CD1c-positive myeloid dendritic cell (primary cell): ENCODE results near the gene PFDN6.

Source experiments
- DNase-seq: peaks from one replicate; pipeline ENCODE4 v3.0.0-alpha.2; 2016; ENCODE audit errors: extremely low spot score

PFDN6 gene

DNA sequence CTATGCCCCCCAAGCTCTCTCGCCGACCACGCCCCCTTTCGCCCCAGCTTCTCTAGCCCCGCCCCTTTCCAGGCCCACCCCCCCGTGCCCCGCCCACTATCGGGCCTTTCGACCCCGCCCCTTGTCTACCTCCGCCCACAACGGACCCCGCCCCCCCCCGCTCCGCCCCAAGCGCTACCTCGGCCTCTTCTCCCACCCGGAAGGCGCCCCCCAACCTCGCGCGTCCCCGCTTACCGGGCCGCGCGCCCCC, 27.9 kb downstream of the PFDN6 start:
- DNase-seq = no peak

- peak; percentile 98 for DNase-seq
Observed at GRCh38 chr6:33317669-33318425, 28.4 kb downstream of the PFDN6 start, which contains the start of gene ZBTB22. ZBTB22 (minus strand) TSS chr6:33317744; CDS start chr6:33316916, 828 bp downstream.

DNA sequence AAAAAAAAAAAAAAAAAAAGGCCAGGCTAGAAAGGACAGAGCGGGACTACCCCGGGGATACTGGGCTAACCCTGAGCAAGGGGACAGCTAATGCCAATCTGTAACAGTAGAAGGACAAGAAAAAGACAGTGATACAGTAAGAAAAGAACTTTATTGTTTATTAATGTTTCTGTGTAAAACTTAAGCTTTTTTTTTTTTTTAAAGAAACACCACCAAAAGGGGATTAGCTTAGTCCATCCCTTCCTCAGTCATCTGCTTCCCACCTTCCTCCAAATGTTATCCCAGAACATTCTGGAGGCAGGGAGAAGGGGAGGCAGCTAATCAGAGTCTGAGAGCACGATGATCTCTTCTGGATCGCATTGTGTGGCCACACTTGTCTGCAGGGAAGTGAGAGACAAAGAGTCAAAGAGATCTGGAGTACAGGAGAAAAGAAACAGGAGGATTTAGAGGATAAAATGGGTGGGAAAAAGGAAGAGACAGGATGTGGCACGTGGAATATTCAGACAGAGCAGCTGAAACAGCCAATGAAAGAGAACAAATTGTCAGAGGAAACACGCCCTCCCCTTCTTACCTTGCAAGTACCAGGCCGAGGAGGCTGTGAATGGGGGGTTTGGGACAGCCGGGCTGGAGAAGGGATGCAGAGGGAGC, 29.1 kb downstream of the PFDN6 start:
- DNase-seq = no peak

DNA sequence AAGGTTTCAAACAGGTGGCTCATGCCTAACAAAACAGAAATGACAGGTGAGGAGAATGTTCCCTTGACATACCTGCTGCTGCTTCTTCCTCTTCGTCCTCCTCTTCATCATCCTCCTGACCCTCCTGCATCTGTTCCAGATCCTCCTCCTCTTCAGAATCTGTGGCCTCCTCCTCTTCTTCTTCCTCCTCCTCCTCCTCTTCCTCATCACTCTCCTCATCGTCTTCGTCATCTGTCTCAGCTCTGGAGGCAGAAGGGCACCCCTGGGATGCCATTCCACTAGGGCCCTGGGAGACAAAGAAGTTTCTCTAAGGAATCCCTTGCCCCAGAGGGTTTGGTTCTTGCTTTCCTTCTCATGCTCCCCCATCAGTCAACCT, 30.5 kb downstream of the PFDN6 start:
- DNase-seq = no peak

DNA sequence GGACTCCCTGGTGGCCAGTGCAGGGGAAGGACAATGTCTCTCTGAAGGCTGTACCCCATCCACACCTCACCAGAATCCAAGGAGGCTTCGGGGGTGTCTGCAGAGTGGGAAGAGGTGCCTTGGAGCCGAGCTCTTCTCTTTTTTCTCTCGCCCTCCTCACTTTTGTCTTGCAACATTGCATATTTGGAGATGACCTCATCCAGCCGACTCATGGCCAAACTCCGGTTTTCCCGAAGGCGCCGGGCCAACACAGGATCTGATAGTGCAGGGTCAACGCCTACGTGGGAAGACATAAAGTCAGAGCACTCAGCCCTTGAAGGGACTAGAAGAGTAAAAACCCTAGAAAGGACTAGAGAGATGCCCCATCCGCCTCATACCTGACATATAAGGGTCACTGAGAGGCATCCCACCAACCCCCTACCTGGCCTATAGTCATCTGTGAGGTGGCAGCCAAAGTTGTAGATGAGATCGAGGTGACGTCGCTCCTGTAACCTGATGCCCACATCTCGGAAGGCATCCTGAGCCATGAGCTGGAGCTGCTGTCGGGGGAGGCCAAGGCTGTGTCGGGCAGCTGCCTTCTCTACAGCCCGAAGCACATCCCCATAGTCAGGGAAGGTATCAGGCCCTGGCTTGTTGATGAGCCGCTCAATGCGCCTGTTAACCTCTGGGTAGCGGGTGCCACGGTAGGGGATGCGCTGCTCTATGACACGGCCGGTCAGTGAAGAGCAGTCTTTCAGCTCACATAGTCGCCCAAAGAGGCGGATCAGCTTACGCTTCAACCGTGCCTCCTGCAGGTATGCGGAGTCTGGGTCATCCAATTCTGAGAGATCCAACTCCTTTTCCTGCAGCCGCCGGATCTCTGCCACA, 31.1 kb downstream of the PFDN6 start:
- DNase-seq = peak; percentile 62

GRCh38 chr6:33321227-33321626, 31.8 kb downstream of the PFDN6 start:
- no peak for DNase-seq

DNA sequence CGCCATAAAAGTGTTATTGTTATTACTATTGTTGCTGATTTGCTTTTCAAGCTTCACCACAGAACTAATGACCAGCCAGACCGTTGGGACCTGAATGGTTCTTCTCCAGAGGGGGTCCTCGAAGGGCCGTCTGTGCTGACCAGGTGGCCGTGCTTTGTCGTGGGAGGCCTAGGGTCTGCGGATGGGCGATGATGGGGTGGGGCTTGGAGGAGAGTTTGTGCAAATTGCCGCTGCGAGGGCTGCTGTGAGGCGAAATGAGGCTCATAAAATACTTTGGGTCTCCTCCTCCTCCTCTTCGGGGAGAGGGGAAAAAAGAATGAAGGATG, 34.2 kb downstream of the PFDN6 start:
- DNase-seq = no peak

DNA sequence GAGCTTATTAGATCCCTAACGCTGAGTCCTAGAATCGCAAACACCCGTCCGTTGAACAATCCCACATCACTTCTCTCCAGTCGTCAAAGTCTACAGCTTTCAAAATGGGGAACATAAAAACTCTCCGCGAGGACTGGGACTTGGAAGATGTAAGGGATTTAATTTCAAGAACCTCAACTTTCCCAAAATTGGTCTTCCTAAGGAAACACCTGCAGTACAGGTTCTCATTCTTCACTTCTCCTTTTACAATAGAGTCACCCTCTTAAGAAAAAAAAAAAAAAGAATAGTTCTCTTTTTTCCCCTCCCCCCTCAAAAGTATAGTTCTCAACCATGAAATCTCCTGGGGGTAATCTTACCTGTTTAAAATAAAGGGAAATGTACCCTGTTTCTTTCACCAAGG, 34.7 kb downstream of the PFDN6 start:
- DNase-seq = peak; percentile 36

GRCh38 chr6:33329058-33329457, 39.7 kb downstream of the PFDN6 start:
- DNase-seq = no peak

GRCh38 chr6:33330736-33331135, 41.3 kb downstream of the PFDN6 start:
- no peak for DNase-seq

- no peak for DNase-seq
Observed at GRCh38 chr6:33333666-33334065, 44.3 kb downstream of the PFDN6 start.

DNA sequence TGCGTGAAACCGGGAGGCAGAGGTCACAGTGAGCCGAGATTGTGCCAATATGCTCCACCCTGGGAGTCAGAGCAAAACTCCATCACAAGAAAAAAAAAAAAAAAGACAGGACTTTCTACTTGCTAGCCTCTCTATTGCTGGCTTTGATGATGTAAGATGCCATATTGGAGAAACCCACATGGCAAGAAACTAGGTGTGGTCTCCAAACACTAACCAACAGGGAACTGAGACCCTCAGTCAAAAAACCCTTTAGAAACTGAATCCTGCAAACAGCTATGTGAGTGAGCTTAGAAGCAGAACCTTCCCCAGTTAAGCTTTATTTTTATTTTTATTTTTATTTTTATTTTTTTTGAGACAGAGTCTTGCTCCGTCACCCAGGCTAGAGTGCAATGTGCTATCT, 46.5 kb downstream of the PFDN6 start:
- DNase-seq = no peak

- no peak for DNase-seq
Observed at GRCh38 chr6:33336495-33336894, 47.1 kb downstream of the PFDN6 start.

- no peak for DNase-seq
Observed at GRCh38 chr6:33339193-33339592, 49.8 kb downstream of the PFDN6 start.
